GM12801 (cell line): ENCODE data around the gene NFYA.

Experiments
- TF ChIP-seq, protein P1 (sequence below): IDR thresholded peaks from one replicate; pipeline ENCODE4 v1.5.1; 2011; ENCODE audit warnings: control low read depth; ENCODE audit not compliant: insufficient read length; ENCODE audit errors: extremely low read depth

The NFYA gene

DNA sequence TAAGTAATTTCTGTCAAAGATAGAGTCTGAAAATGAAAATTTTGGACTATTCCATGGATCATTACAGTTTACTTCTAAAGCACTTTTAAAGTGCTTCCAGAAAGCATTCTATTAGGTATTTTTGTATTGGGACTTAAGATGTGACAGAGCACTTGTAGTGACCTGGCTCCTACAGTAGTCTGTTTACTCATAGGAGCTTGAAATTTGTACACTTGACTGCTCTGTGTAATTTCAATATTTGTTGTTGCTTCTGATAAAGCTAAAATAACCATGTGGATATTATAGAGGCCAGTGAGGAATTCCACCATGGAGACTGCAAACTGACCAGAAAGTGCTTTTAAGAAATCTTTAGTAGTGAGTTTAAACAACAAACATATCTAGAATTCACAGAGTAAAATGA lies 10.3 kb downstream of the NFYA start:
- TF ChIP-seq, protein P1, sequence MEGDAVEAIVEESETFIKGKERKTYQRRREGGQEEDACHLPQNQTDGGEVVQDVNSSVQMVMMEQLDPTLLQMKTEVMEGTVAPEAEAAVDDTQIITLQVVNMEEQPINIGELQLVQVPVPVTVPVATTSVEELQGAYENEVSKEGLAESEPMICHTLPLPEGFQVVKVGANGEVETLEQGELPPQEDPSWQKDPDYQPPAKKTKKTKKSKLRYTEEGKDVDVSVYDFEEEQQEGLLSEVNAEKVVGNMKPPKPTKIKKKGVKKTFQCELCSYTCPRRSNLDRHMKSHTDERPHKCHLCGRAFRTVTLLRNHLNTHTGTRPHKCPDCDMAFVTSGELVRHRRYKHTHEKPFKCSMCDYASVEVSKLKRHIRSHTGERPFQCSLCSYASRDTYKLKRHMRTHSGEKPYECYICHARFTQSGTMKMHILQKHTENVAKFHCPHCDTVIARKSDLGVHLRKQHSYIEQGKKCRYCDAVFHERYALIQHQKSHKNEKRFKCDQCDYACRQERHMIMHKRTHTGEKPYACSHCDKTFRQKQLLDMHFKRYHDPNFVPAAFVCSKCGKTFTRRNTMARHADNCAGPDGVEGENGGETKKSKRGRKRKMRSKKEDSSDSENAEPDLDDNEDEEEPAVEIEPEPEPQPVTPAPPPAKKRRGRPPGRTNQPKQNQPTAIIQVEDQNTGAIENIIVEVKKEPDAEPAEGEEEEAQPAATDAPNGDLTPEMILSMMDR, result no peak

- TF ChIP-seq, protein P1, result no peak
Measured at GRCh38 chr6:41085182-41085581, 12.4 kb downstream of the NFYA start.

GRCh38 chr6:41088451-41088850 lies 15.7 kb downstream of the NFYA start:
- TF ChIP-seq, protein P1, result no peak

- TF ChIP-seq, protein P1, result no peak
Measured at GRCh38 chr6:41090841-41091761, 18.3 kb downstream of the NFYA start.

DNA sequence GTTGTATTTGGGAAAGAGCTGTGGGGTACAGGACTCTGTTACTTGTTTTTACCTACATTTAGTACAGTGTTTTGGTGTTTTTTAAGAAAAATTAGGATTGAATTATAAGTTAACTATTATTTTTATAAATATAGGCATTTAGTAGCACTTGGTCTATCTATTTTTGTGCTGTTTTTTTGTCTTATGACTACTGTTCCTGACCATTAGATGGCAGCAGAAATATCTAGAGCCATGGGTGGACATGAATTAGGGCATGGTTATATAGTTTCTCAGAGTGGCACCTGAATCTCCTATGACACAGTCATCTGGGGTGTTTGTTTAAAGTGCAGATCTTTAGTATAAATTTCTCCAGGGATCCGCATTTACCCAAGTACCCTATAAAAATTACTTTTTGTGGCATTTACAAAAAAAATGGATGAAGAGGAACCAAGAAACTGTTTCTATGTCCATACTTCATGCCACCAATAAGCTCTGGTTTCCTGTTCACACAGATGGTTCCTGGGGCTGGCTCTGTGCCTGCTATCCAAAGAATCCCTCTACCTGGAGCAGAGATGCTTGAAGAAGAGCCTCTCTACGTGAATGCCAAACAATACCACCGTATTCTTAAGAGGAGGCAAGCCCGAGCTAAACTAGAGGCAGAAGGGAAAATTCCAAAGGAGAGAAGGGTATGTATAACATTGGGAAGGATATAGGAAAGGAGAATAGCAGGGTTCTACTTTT lies 19.8 kb downstream of the NFYA start:
- TF ChIP-seq, protein P1, result no peak

- TF ChIP-seq, protein P1, result no peak
Measured at GRCh38 chr6:41093729-41094128, 21.0 kb downstream of the NFYA start.

- TF ChIP-seq, protein P1, result no peak
Measured at GRCh38 chr6:41097467-41098090, 24.8 kb downstream of the NFYA start.
